GM23338 (cell line): ENCODE results near the gene DPP10. TPM values are rescaled to one million over a fixed set of nuclear protein-coding genes. Genes with fewer than 3 reads are reported as not detected.

ENCODE experiments used
- ATAC-seq: fragments of 200-7000 bp; cut with Tn5 transposase; 3 replicates; pipeline ENCODE4 v1.9.1; 2020
- DNase-seq: peaks from one replicate; pipeline ENCODE4 v3.0.0-alpha.2; 2015; ENCODE audit warnings: low spot score
- H2AFZ ChIP-seq: fragments of 200-600 bp; sonication (generic); 2 replicates; pipeline ENCODE4 v1.8.0; 2016; ENCODE audit warnings: antibody characterized with exemption, mild to moderate bottlenecking, moderate library complexity
- H3F3A ChIP-seq: fragments of 200-600 bp; sonication (generic); replicated peaks from 2 replicates; pipeline ENCODE4 v1.8.0; 2017; ENCODE audit warnings: antibody characterized with exemption, mixed run types, low read depth
- H3K27ac ChIP-seq: fragments of 200-600 bp; sonication (generic); 2 replicates; pipeline ENCODE4 v1.6.1; 2016; ENCODE audit warnings: low read depth
- H3K27me3 ChIP-seq: fragments of 200-600 bp; sonication (generic); 2 replicates; pipeline ENCODE4 v1.8.0; 2016; ENCODE audit warnings: mild to moderate bottlenecking, mixed run types, moderate library complexity; ENCODE audit not compliant: insufficient read depth
- H3K36me3 ChIP-seq: fragments of 200-600 bp; sonication (generic); 2 replicates; pipeline ENCODE4 v1.8.0; 2016; ENCODE audit warnings: mild to moderate bottlenecking; ENCODE audit not compliant: insufficient read depth
- H3K4me1 ChIP-seq: fragments of 200-600 bp; sonication (generic); 2 replicates; pipeline ENCODE4 v1.8.0; 2016; ENCODE audit warnings: mild to moderate bottlenecking, moderate library complexity; ENCODE audit not compliant: insufficient read depth
- H3K4me2 ChIP-seq: fragments of 200-600 bp; sonication (generic); 2 replicates; pipeline ENCODE4 v1.7.1; 2017; ENCODE audit warnings: mixed run types
- H3K4me3 ChIP-seq: fragments of 200-600 bp; sonication (generic); 2 replicates; pipeline ENCODE4 v1.6.1; 2016; ENCODE audit warnings: mixed run types
- H3K79me2 ChIP-seq: fragments of 200-600 bp; sonication (generic); replicated peaks from 2 replicates; pipeline ENCODE4 v1.8.0; 2017; ENCODE audit warnings: mild to moderate bottlenecking; ENCODE audit not compliant: insufficient read depth
- H3K9me2 ChIP-seq: fragments of 200-600 bp; sonication (generic); 2 replicates; pipeline ENCODE4 v1.8.0; 2017; ENCODE audit not compliant: insufficient read depth
- H4K20me1 ChIP-seq: fragments of 200-600 bp; sonication (generic); replicated peaks from 2 replicates; pipeline ENCODE4 v1.8.0; 2017; ENCODE audit warnings: mild to moderate bottlenecking; ENCODE audit not compliant: insufficient read depth
- H3K27ac Mint-ChIP-seq: 2 replicates; pipeline ENCODE4 v1.8.0; 2020; ENCODE audit warnings: inconsistent platforms, mild to moderate bottlenecking, moderate library complexity, mixed read lengths
- H3K27me3 Mint-ChIP-seq: 3 replicates; pipeline ENCODE4 v1.8.0; 2022; ENCODE audit warnings: low read depth, mild to moderate bottlenecking, moderate library complexity, mixed read lengths, inconsistent platforms; ENCODE audit not compliant: insufficient read depth, poor library complexity
- H3K36me3 Mint-ChIP-seq: 3 replicates; pipeline ENCODE4 v1.8.0; 2021; ENCODE audit warnings: low read depth, mild to moderate bottlenecking, inconsistent platforms, moderate library complexity, mixed read lengths
- H3K4me1 Mint-ChIP-seq: 3 replicates; pipeline ENCODE4 v1.8.0; 2020; ENCODE audit warnings: mild to moderate bottlenecking, inconsistent platforms, mixed read lengths
- H3K4me3 Mint-ChIP-seq: 3 replicates; pipeline ENCODE4 v1.8.0; 2021; ENCODE audit warnings: moderate library complexity, mild to moderate bottlenecking, inconsistent platforms, mixed read lengths
- H3K9me3 Mint-ChIP-seq: 3 replicates; pipeline ENCODE4 v1.8.0; 2020; ENCODE audit warnings: moderate library complexity, mild to moderate bottlenecking, inconsistent platforms, mixed read lengths
- CREB1 ChIP-seq: fragments of 250-450 bp; sonication (Bioruptor Pico); IDR thresholded peaks from 2 replicates; pipeline ENCODE4 v1.5.0; 2020; ENCODE audit warnings: low read depth, mild to moderate bottlenecking, moderate library complexity
- CTCF ChIP-seq, 2 experiments: fragments of 200-600 bp in 1 of 2; sonication (generic) in 1 of 2; conservative IDR thresholded peaks; 2 replicates each; pipeline versions ENCODE4 v1.5.1 to v1.6.1; 2016 to 2017; ENCODE audit warnings: antibody characterized with exemption in 2 of 2, low read depth in 2 of 2, mild to moderate bottlenecking in 2 of 2, moderate library complexity in 1 of 2
- ETS1 ChIP-seq: IDR thresholded peaks from 2 replicates; pipeline ENCODE4 v1.6.1; 2016; ENCODE audit warnings: antibody characterized with exemption
- STAT1 ChIP-seq: IDR thresholded peaks from one replicate; pipeline ENCODE4 v1.6.1; 2016; ENCODE audit warnings: antibody characterized with exemption; ENCODE audit not compliant: unreplicated experiment
- ZNF114 ChIP-seq: fragments of 250-450 bp; sonication (Bioruptor Pico); IDR thresholded peaks from 2 replicates; pipeline ENCODE4 v1.5.0; 2020; ENCODE audit warnings: mild to moderate bottlenecking, moderate library complexity
- ZNF331 ChIP-seq: fragments of 250-450 bp; sonication (Bioruptor Pico); IDR thresholded peaks from 2 replicates; pipeline ENCODE4 v1.5.0; 2020; ENCODE audit warnings: low read depth, mild to moderate bottlenecking, moderate library complexity
- ZNF462 ChIP-seq: fragments of 250-450 bp; sonication (Bioruptor Pico); IDR thresholded peaks from 2 replicates; pipeline ENCODE4 v1.5.0; 2020; ENCODE audit warnings: mild to moderate bottlenecking, moderate library complexity
- polyA plus RNA-seq: library from polyadenylated mRNA; unstranded; fragments of >200 nt; fragmentation: Nextera tagmentation; extraction: Ambion mirVana; gene quantifications from 2 replicates; pipeline ENCODE4 v1.2.1, GENCODE V29; 2016
- total RNA-seq: library from RNA; depleted of rRNA; stranded (reverse); fragments of >200 nt; shearing (Covaris generic); gene quantifications from 2 replicates; pipeline ENCODE4 v1.2.3, GENCODE V29; 2014
- TF ChIP-seq, protein P1 (sequence below): IDR thresholded peaks from one replicate; pipeline ENCODE4 v1.6.1; 2018; ENCODE audit warnings: antibody characterized with exemption; ENCODE audit not compliant: unreplicated experiment

The DPP10 gene
- total and polyA plus RNA-seq, 2 experiments from 2014 or later = 3.6 to 14.8 TPM

- peaks cover 28% of the 10 kb centered on the region for H3K9me3 Mint-ChIP-seq
- Histone ChIP-seq H2AFZ (no peak overlapping the region), H3K36me3 (peaks cover 20% of the 10 kb centered on the region), H3K79me2 (no peaks in the 10 kb centered on the region), H3K27ac (no peak overlapping the region), H3K4me2 (no peak overlapping the region), H3K4me1 (peaks cover 6% of the 10 kb centered on the region; the same call in 1 of the 2 replicates), H4K20me1 (no peaks in the 10 kb centered on the region), H3F3A (no peaks in the 10 kb centered on the region), H3K4me3 (no peak overlapping the region), H3K9me2 (no peaks in the 10 kb centered on the region), H3K27me3 (no peaks in the 10 kb centered on the region)
- H3K4me1 Mint-ChIP-seq = no peaks in the 10 kb centered on the region; the same call in 2 of the 3 replicates
- peaks cover 5% of the 10 kb centered on the region for H3K27me3 Mint-ChIP-seq
- TF ChIP-seq CREB1 (no peak), STAT1 (no peak), ZNF331 (CRISPR knock-in tag) (no peak), ETS1 (no peak), ZNF114 (no peak), ZNF462 (no peak), CTCF (conservative IDR thresholded peaks at IDR 0.05; ENCODE audit: low read depth in 2 of 2) (no peak)
- TF ChIP-seq, protein P1, sequence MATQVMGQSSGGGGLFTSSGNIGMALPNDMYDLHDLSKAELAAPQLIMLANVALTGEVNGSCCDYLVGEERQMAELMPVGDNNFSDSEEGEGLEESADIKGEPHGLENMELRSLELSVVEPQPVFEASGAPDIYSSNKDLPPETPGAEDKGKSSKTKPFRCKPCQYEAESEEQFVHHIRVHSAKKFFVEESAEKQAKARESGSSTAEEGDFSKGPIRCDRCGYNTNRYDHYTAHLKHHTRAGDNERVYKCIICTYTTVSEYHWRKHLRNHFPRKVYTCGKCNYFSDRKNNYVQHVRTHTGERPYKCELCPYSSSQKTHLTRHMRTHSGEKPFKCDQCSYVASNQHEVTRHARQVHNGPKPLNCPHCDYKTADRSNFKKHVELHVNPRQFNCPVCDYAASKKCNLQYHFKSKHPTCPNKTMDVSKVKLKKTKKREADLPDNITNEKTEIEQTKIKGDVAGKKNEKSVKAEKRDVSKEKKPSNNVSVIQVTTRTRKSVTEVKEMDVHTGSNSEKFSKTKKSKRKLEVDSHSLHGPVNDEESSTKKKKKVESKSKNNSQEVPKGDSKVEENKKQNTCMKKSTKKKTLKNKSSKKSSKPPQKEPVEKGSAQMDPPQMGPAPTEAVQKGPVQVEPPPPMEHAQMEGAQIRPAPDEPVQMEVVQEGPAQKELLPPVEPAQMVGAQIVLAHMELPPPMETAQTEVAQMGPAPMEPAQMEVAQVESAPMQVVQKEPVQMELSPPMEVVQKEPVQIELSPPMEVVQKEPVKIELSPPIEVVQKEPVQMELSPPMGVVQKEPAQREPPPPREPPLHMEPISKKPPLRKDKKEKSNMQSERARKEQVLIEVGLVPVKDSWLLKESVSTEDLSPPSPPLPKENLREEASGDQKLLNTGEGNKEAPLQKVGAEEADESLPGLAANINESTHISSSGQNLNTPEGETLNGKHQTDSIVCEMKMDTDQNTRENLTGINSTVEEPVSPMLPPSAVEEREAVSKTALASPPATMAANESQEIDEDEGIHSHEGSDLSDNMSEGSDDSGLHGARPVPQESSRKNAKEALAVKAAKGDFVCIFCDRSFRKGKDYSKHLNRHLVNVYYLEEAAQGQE = no peak
- H3K4me3 Mint-ChIP-seq = no peak overlapping the region
- H3K36me3 Mint-ChIP-seq = peaks cover 23% of the 10 kb centered on the region
- no peak overlapping the region for H3K27ac Mint-ChIP-seq
- no peak for ATAC-seq
- no peak for DNase-seq
These were observed 652.0 kb downstream of the DPP10 start for GRCh38 chr2:115094441-115094840.
